ENCODE data around the gene WDR86. TPM values are rescaled to one million over a fixed set of nuclear protein-coding genes. Genes with fewer than 3 reads are reported as not detected.

The WDR86 gene
- polyA plus RNA-seq, 3 donors, result 1.3 to 20.0 (median 13.6) TPM

Other genes starting within 250 kb of the WDR86 start
- gene GBX1, start 242.3 kb downstream of the WDR86 start, polyA plus RNA-seq, result not detected
- gene ASB10, start 222.8 kb downstream of the WDR86 start, polyA plus RNA-seq, result not detected
- gene H2BK1, start 199.6 kb downstream of the WDR86 start, polyA plus RNA-seq, result not detected
- gene ABCF2, start 182.8 kb downstream of the WDR86 start, polyA plus RNA-seq, result 10 to 100 TPM; 11.3 to 32.4 (median 20.1) TPM
- 10 to 100 TPM in 2 of 3 donors, 1 to 10 TPM in 1; 9.9 to 19.1 (median 10.9) TPM for gene CHPF2, start 177.6 kb downstream of the WDR86 start, polyA plus RNA-seq
- 10 to 100 TPM; 10.8 to 44.8 (median 32.2) TPM for gene SMARCD3, start 161.3 kb downstream of the WDR86 start, polyA plus RNA-seq
- 10 to 100 TPM; 25.0 to 40.6 (median 29.1) TPM for gene NUB1, start 68.2 kb downstream of the WDR86 start, polyA plus RNA-seq
- gene CRYGN, start 30.1 kb upstream of the WDR86 start, polyA plus RNA-seq, result under 1 TPM in 2 of 3 donors, not detected in 1; 0.34 to 0.68 TPM
- gene RHEB, start 109.9 kb upstream of the WDR86 start, polyA plus RNA-seq, result 100 to 1,000 TPM in 1 of 3 donors, 10 to 100 TPM in 2; 45.6 to 103 (median 94.7) TPM